Measurements from ENCODE around the gene TXNRD3.
A peak's percentile ranks its signal among the peaks of the same experiment; 100 is the strongest.

DNA sequence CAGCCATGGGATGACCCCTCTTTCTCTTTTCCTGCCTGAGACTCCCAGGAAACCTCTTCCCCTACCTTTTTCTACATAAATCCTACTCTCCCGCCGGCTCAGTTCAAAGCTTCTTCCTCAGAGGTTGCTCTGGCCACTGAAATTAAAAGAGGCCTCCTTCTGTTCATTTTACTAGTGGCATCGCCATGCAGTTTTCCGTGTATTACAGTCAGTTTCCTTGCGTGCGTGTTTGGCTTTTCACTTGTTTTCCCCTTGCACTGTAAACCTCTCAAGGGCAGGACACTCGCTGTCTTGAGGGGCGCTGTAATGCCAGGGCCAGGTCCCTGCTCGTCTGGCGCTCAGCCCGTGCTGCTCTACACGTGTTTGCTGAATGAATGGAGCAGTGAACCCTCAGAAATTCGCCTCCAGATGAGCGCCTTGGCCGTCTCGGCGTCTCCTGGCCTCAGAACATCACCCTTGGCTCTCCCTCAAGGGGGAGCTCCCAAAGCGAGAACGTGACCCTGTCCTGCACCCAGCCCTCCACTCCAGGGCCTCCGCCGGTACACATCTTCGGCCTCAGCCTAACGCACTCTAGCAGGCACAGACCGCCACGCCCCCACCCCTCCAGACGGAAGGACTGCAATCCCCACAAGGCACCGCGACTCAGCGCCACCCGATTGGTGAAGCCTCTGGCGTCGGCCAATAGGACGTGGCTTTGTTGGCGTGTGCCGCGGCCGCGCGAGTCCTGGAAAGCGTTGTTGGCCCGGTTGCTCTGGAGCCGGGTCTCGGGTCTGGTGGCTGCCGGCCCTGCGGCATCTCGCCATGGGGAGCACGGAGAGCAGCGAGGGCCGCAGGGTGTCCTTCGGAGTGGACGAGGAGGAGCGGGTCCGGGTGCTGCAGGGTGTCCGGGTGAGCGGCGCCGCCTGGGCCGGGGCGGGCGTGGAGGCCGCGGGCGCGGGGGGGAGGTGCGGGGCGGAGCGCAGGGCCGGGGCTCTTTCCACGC is 48.9 kb upstream of the TXNRD3 start, which contains the start of gene CHCHD6:
- TF ChIP-seq, protein P1, sequence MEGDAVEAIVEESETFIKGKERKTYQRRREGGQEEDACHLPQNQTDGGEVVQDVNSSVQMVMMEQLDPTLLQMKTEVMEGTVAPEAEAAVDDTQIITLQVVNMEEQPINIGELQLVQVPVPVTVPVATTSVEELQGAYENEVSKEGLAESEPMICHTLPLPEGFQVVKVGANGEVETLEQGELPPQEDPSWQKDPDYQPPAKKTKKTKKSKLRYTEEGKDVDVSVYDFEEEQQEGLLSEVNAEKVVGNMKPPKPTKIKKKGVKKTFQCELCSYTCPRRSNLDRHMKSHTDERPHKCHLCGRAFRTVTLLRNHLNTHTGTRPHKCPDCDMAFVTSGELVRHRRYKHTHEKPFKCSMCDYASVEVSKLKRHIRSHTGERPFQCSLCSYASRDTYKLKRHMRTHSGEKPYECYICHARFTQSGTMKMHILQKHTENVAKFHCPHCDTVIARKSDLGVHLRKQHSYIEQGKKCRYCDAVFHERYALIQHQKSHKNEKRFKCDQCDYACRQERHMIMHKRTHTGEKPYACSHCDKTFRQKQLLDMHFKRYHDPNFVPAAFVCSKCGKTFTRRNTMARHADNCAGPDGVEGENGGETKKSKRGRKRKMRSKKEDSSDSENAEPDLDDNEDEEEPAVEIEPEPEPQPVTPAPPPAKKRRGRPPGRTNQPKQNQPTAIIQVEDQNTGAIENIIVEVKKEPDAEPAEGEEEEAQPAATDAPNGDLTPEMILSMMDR (IDR thresholded peaks at IDR 0.05; ENCODE audit: low read depth, low read length, poor library complexity, severe bottlenecking) = peak; percentile 31
- no peak for TF ChIP-seq EZH2phosphoT487 (IDR thresholded peaks at IDR 0.05; ENCODE audit: borderline replicate concordance, low read length)

All from DOHH2 (cell line).